Measurements from ENCODE around the gene ANO1. TPM values are rescaled to one million over a fixed set of nuclear protein-coding genes. Genes with fewer than 3 reads are reported as not detected.
A peak's percentile ranks its signal among the peaks of the same experiment; 100 is the strongest.

Gene ANO1
- total and polyA plus RNA-seq, 2 of the 8 experiments (the other 6 are each of a cell fraction or from before 2014, with no cell fraction given) = 4.7 to 5.0 TPM

DNA sequence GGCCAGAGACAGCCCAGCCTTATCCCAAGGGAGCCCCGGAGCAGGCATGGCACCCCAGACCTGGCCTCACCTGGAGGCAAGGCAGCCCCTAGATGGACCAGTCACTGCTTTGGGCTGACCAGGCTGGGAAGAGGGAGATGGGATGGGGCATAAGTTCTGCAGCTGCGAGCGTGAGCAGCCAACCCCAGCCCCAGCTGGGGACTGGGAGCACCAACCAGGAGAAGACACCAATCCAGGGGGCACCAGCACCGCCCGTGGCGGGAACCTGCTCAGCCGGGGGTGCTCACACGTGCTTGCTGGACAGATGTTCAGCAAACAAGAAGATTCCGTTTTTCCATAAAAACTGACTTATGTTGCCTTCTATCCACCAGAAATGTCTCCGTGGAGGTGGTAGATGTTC lies 108.8 kb downstream of the ANO1 start:
- no peaks in the 10 kb centered on the region; a peak in 1 of 4 replicates for H3K9me3 ChIP-seq (ENCODE audit: insufficient read depth in 2 of 2, low read depth in 1 of 2, low read length in 1 of 2)
- H3K4me1 ChIP-seq (replicated peaks in 1 of 4; ENCODE audit: control insufficient read depth in 3 of 4, insufficient read depth in 4 of 4, low read length in 3 of 4) = no peaks in the 10 kb centered on the region
- no peak overlapping the region for H3K27ac ChIP-seq (ENCODE audit: low read depth, low read length)
- no peaks in the 10 kb centered on the region for H3K23me2 ChIP-seq (ENCODE audit: low read depth, low read length)
- TF ChIP-seq YY1 (IDR thresholded peaks at IDR 0.05; ENCODE audit: low read depth, low read length) = no peak
- WGBS, 2 experiments (ENCODE audit: extremely low coverage in 1 of 2, insufficient coverage in 1 of 2, insufficient read length in 1 of 2, insufficient replicate concordance in 2 of 2, low coverage in 1 of 2, low lambda C conversion rate in 2 of 2, missing lambda C conversion rate in 1 of 2) = 89% methylated on average over 10 of the region's 10 CpGs; no CpG with 5 or more reads in 1 of the 2 experiments
- H4K20me1 ChIP-seq (replicated peaks in 1 of 2; ENCODE audit: control insufficient read depth in 1 of 2, insufficient read depth in 2 of 2, low read length in 2 of 2) = peaks cover 0 to 6% of the 10 kb centered on the region in 2 experiments
- no peak overlapping the region for H3K23ac ChIP-seq (ENCODE audit: insufficient read length)
- no peak overlapping the region for H3K4ac ChIP-seq (replicated peaks; ENCODE audit: insufficient read length, low read depth, low read length)
- no peak overlapping the region for H3K56ac ChIP-seq (replicated peaks; ENCODE audit: insufficient read length, low read depth, low read length)
- no peak overlapping the region for H2BK20ac ChIP-seq (ENCODE audit: low read length)
- H2AK5ac ChIP-seq (ENCODE audit: low read depth, low read length) = no peak overlapping the region
- CTCF ChIA-PET (ENCODE audit: partially characterized antibody) = interaction anchor here (0.7 to 6.8 kb wide), 9 partner anchors 10 to 245 kb away, joined by 3 to 51 read pairs (median 4); no protein-coding TSS in a partner anchor
- H3K79me1 ChIP-seq (ENCODE audit: low read depth, low read length) = no peaks in the 10 kb centered on the region
- no peak overlapping the region for H2AFZ ChIP-seq (ENCODE audit: low read length)
- no peak overlapping the region for H3K4me3 ChIP-seq (ENCODE audit: extremely low read depth in 1 of 4, insufficient read depth in 2 of 4, low read depth in 3 of 4, low read length in 4 of 4)
- POLR2A ChIA-PET (ENCODE audit: partially characterized antibody) = no interaction called here
- no peak for FAIRE-seq
- H3K79me2 ChIP-seq (ENCODE audit: control insufficient read depth in 1 of 2, insufficient read depth in 2 of 2, low read length in 2 of 2) = no peaks in the 10 kb centered on the region
- H2BK15ac ChIP-seq (ENCODE audit: low read length) = 0 out of 2 replicates have a peak overlapping the region, but pooled peaks have one; percentile 29
- no peaks in the 10 kb centered on the region for H3K36me3 ChIP-seq (ENCODE audit: control insufficient read depth in 2 of 4, insufficient read depth in 4 of 4, low read length in 3 of 4)
- no peak overlapping the region; the same call in 1 of the 2 replicates for H4K8ac ChIP-seq (ENCODE audit: extremely low read depth, insufficient read depth, low read length)
- no peak overlapping the region for H2BK12ac ChIP-seq (ENCODE audit: low read depth, low read length)
- H3K18ac ChIP-seq (ENCODE audit: extremely low read depth, low read length) = no peak overlapping the region
- no peak overlapping the region for H3K9ac ChIP-seq (replicated peaks in 1 of 4; ENCODE audit: extremely low read depth in 1 of 4, low read depth in 3 of 4, low read length in 3 of 4)
- no peak overlapping the region for H4K5ac ChIP-seq (ENCODE audit: insufficient read length, low read depth, low read length)
- H2BK5ac ChIP-seq (ENCODE audit: low read depth, low read length) = no peak overlapping the region
- no peak overlapping the region for H2BK120ac ChIP-seq (replicated peaks; ENCODE audit: low read depth, low read length)
- no peaks in the 10 kb centered on the region for H3K27me3 ChIP-seq (replicated peaks in 1 of 4; ENCODE audit: control insufficient read depth in 3 of 4, extremely low read depth in 1 of 4, insufficient read depth in 3 of 4, low read length in 3 of 4)
- DNase-seq (ENCODE audit: low read depth in 1 of 2, low spot score in 2 of 2) = no peak
- H3K4me2 ChIP-seq (ENCODE audit: insufficient read depth in 1 of 2, low read depth in 2 of 2, low read length in 2 of 2) = no peak overlapping the region
- H4K91ac ChIP-seq (replicated peaks; ENCODE audit: insufficient read length, low read length) = no peak overlapping the region
- no peak overlapping the region for H3K14ac ChIP-seq (ENCODE audit: insufficient read length)
